Endodermal cell (in vitro differentiated cells): ENCODE measurements around the gene ZSWIM6. TPM values are rescaled to one million over a fixed set of nuclear protein-coding genes. Genes with fewer than 3 reads are reported as not detected.

Experiments
- DNase-seq: peaks from one replicate; pipeline ENCODE4 v3.0.0-alpha.2; 2017
- H3K27ac ChIP-seq: 2 replicates; pipeline ENCODE4 v1.5.1; 2013; ENCODE audit warnings: mild to moderate bottlenecking, low read depth, low read length, moderate library complexity
- H3K27me3 ChIP-seq: 2 replicates; pipeline ENCODE4 v1.6.1; 2013; ENCODE audit warnings: mild to moderate bottlenecking, low read length, moderate library complexity; ENCODE audit not compliant: insufficient read depth, control insufficient read depth, poor library complexity, severe bottlenecking
- H3K36me3 ChIP-seq: 2 replicates; pipeline ENCODE4 v1.7.0; 2013; ENCODE audit warnings: mild to moderate bottlenecking, low read length, moderate library complexity; ENCODE audit not compliant: control insufficient read depth, insufficient read depth
- H3K4me1 ChIP-seq: one replicate; pipeline ENCODE4 v1.7.0; 2013; ENCODE audit warnings: low read length; ENCODE audit not compliant: control insufficient read depth, insufficient read depth
- H3K4me3 ChIP-seq: 2 replicates; pipeline ENCODE4 v1.5.1; 2013; ENCODE audit warnings: mild to moderate bottlenecking, low read length, moderate library complexity
- H3K9ac ChIP-seq: 2 replicates; pipeline ENCODE4 v1.6.1; 2013; ENCODE audit warnings: mild to moderate bottlenecking, low read length, moderate library complexity; ENCODE audit not compliant: poor library complexity, severe bottlenecking; ENCODE audit errors: extremely low read depth
- H3K9me3 ChIP-seq: 2 replicates; pipeline ENCODE4 v1.6.1; 2013; ENCODE audit warnings: mild to moderate bottlenecking, low read length, moderate library complexity; ENCODE audit not compliant: control insufficient read depth
- H3K27ac Mint-ChIP-seq: 2 replicates; pipeline ENCODE4 v1.8.0; 2020; ENCODE audit warnings: mixed read lengths
- H3K27me3 Mint-ChIP-seq: 2 replicates; pipeline ENCODE4 v1.8.0; 2021; ENCODE audit warnings: mild to moderate bottlenecking, mixed read lengths; ENCODE audit not compliant: insufficient read depth
- H3K36me3 Mint-ChIP-seq: 2 replicates; pipeline ENCODE4 v1.8.0; 2020; ENCODE audit warnings: low read depth, mixed read lengths
- H3K4me1 Mint-ChIP-seq: 2 replicates; pipeline ENCODE4 v1.8.0; 2020; ENCODE audit warnings: mixed read lengths
- H3K4me3 Mint-ChIP-seq: 2 replicates; pipeline ENCODE4 v1.8.0; 2020; ENCODE audit warnings: mild to moderate bottlenecking, moderate library complexity, mixed read lengths
- H3K9me3 Mint-ChIP-seq: 2 replicates; pipeline ENCODE4 v1.8.0; 2020; ENCODE audit warnings: mild to moderate bottlenecking, mixed read lengths
- CTCF ChIP-seq: fragments of 200-600 bp; sonication (generic); conservative IDR thresholded peaks from 2 replicates; pipeline ENCODE4 v1.5.0; 2021; ENCODE audit warnings: antibody characterized with exemption, mild to moderate bottlenecking
- WGBS, 2 experiments: methylation state at CpG; one replicate each; pipeline versions ENCODE4 v1.1.5 to v1.1.7; 2013; ENCODE audit warnings: missing lambda C conversion rate in 2 of 2, mixed read lengths in 1 of 2; ENCODE audit not compliant: insufficient coverage in 1 of 2, insufficient read length in 1 of 2; 5-methylcytosine and 5-hydroxymethylcytosine counted together
- total RNA-seq, 2 donors: library from RNA; stranded (reverse); fragmentation: NEBNext Ultra II Directional in 1 of 2; extraction: Animal tissue kit (Norgen Biotek cat#: 25700) in 1 of 2; gene quantifications; 2 replicates in 1 of 2; 3 replicates in 1 of 2; pipeline ENCODE4 v1.2.1, GENCODE V29; 2021

ZSWIM6 gene
- total RNA-seq, 2 donors from 2014 or later = 18.1 to 18.8 TPM

- Mint-ChIP-seq H3K36me3 (no peaks in the 10 kb centered on the region), H3K4me3 (no peak overlapping the region), H3K9me3 (no peaks in the 10 kb centered on the region), H3K4me1 (peaks cover 47% of the 10 kb centered on the region), H3K27me3 (peaks cover 37% of the 10 kb centered on the region), H3K27ac (no peak overlapping the region)
- WGBS, 2 experiments = 91 to 92% methylated on average over 4 of the region's 4 CpGs
- Histone ChIP-seq H3K4me3 (no peak overlapping the region), H3K27ac (no peak overlapping the region), H3K9ac (no peak overlapping the region), H3K36me3 (no peaks in the 10 kb centered on the region), H3K9me3 (no peaks in the 10 kb centered on the region), H3K27me3 (peaks cover 40% of the 10 kb centered on the region), H3K4me1 (peaks cover 36% of the 10 kb centered on the region)
- DNase-seq = no peak
- TF ChIP-seq CTCF = no peak
These were observed 39.0 kb upstream of the ZSWIM6 start for GRCh38 chr5:61293071-61293470.

- no peak for DNase-seq
- H3K36me3 Mint-ChIP-seq = no peaks in the 10 kb centered on the region
- H3K9me3 Mint-ChIP-seq = no peaks in the 10 kb centered on the region
- H3K4me1 Mint-ChIP-seq = peaks cover 47% of the 10 kb centered on the region
- no peak overlapping the region for H3K4me3 Mint-ChIP-seq
- TF ChIP-seq CTCF = no peak
- WGBS, 2 experiments = 96 to 100% methylated on average over 5 of the region's 5 CpGs
- Histone ChIP-seq H3K9me3 (no peaks in the 10 kb centered on the region), H3K27ac (no peak overlapping the region), H3K4me1 (peaks cover 33% of the 10 kb centered on the region), H3K9ac (no peak overlapping the region), H3K36me3 (no peaks in the 10 kb centered on the region), H3K27me3 (peaks cover 40% of the 10 kb centered on the region), H3K4me3 (no peak overlapping the region)
- peaks cover 38% of the 10 kb centered on the region for H3K27me3 Mint-ChIP-seq
- no peak overlapping the region for H3K27ac Mint-ChIP-seq
These were observed 38.2 kb upstream of the ZSWIM6 start for GRCh38 chr5:61293873-61294272.

GRCh38 chr5:61295365-61295764 lies 36.7 kb upstream of the ZSWIM6 start:
- TF ChIP-seq CTCF = no peak
- no peaks in the 10 kb centered on the region for H3K9me3 ChIP-seq
- H3K9ac ChIP-seq = no peak overlapping the region
- no peaks in the 10 kb centered on the region for H3K36me3 ChIP-seq
- Mint-ChIP-seq H3K4me1 (peaks cover 44% of the 10 kb centered on the region), H3K36me3 (no peaks in the 10 kb centered on the region), H3K4me3 (no peak overlapping the region), H3K9me3 (no peaks in the 10 kb centered on the region), H3K27ac (no peak overlapping the region), H3K27me3 (peaks cover 40% of the 10 kb centered on the region)
- WGBS, 2 experiments = 86 to 93% methylated on average over 2 of the region's 2 CpGs
- DNase-seq = no peak
- H3K4me1 ChIP-seq = peaks cover 29% of the 10 kb centered on the region
- no peak overlapping the region for H3K27ac ChIP-seq
- H3K27me3 ChIP-seq = peaks cover 40% of the 10 kb centered on the region
- H3K4me3 ChIP-seq = no peak overlapping the region
